EH (cell line): ENCODE data around the gene CARD11.
A peak's percentile ranks its signal among the peaks of the same experiment; 100 is the strongest.

Source experiments
- DNase-seq: peaks from one replicate; pipeline ENCODE4 v3.0.0-alpha.2; 2015; ENCODE audit warnings: low read depth

Gene CARD11

GRCh38 chr7:2905500-2905899 lies 138.2 kb downstream of the CARD11 start:
- DNase-seq = no peak

- DNase-seq = no peak
These were observed 138.6 kb downstream of the CARD11 start for GRCh38 chr7:2905027-2905426.

DNA sequence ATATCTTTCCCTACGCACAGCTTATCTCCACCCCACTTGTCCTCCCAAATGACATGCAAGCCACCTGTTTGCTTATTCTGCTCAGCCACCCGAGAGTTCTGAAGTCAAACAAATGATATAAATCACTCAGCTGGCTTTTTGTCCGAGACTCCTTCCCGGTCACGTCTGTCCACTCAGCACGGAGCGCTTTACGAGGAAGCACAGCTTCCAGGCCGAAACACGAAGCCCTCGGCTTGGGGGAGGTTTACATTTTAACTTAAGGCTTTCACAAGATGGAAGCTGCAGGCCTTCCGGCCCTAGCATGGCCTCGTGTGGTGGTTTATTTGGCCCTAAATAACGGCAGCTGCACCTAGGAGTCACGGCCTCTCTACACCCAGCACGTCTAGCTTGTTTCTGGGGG lies 139.5 kb downstream of the CARD11 start:
- DNase-seq = no peak

DNA sequence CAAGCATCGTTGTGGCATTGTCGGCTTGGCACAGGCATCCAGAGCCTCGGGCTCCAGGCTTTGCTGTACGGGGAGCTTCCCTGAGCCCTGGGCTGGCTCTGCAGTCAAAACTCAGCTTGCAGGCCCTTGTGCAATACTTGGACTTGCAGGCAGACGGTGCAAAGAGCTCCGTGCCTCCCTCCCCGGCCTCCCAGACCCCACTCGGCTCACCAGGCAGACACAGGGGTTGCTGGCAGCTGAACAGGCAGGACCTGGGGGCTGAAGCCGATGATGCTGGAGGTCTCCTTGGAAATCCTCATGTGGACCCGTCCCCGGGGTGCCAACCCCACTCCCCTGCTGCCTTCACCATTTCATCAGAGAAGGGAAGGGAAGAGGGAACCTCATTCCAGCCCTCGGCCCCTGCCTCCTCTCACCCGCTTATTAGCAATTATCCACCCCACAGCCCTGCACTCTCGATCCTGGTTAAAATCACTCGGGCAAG lies 139.9 kb downstream of the CARD11 start:
- no peak for DNase-seq

GRCh38 chr7:2897023-2897422 lies 146.6 kb downstream of the CARD11 start:
- no peak for DNase-seq

DNA sequence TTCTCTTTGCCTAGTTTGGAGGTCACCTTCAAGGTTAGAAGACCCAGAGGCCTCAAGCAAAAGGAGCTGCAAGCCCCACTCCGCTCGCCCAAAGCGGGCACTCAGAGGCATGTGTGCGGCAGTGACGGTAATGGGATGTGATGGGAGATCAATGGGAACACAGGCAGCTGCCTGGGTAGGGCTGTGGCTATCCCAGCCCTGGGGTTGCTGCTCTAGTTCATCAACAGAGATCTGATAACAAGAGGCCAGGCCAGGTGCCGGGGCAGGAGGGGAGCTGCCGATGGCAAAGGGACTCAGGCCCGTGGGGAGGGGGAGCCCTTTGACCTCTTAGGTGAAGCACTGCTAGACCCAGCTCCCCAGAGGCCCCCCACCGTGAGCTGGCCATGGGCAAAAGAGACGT lies 147.5 kb downstream of the CARD11 start:
- DNase-seq = no peak

DNA sequence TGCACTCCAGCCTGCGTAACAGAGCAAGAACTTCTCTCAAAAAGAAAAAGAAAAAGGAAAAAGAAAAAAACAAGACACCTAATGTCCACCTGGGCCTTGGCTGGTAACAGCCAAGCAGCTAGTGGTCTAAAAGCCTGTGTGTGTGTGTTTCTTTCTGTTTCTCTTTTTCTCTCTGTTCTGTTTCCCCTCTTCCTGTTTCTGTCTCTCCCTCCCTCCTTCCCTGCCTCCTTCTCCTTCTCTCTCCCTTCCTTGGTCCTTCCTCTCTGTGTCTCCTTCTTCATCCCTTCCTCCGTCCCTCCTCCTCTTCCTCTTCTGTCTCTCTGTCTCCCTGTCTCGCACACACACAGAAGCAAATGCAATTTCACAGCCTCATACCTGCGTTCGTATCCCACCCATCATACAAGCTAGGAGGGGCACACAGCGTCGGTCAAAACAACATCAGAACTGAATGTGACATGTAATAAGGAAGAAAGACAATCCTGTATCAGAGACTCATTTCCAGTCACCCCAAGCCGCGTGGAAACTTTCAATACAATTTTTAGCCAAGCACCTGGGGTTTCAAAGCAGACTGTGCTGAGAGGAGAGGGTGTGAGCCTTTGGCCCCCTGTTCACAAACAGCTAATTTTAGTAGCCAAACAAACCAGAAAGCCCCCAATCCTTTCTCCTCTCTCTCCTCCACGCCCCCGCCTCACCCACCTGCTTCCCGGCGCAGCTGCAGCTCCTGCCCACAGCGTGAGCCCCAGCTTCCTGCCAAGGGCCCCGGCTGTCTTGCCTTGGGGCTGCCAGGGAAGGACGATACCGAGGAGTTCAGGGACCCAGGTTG lies 149.3 kb downstream of the CARD11 start:
- no peak for DNase-seq

- DNase-seq = no peak
These were observed 150.2 kb downstream of the CARD11 start for GRCh38 chr7:2893411-2893861.

GRCh38 chr7:2892549-2892948 lies 151.1 kb downstream of the CARD11 start:
- DNase-seq = no peak

DNA sequence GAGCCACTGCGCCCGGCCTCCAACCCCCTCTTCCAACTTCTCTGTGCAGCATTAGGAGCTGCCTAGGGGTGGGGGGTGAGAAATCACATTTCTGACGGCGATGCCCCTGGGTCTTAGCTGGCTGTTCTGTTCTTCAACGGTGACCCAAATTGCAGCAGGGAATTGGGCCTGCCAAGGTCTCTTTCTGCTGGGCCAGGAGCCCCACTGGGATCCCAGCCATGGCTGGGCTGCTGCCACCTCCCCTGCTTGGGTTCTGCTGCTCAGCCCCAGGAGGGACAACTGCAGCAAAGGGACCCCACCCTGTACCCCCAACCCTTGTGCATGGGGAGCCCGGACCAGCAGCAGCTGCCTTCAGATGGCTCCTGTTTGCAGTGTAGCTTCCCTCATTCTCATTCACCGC lies 155.9 kb downstream of the CARD11 start:
- no peak for DNase-seq

DNA sequence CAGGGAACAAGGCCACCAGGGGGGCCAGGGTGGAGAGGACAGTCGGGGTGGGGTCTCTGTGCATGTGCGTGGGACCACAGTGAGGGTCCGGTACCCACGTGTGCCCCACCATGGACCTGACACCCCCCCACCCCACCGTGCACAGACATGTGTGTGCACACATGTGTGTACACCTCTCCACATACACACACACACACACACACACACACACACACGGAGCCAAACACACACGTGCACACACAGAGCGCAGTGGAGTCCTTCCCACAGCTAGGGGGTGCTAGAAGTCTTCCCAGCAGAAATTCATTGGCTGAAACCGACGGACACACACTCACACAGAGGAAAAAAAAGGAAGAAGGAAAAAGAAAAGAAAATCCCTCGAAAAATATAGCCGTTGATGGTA lies 156.8 kb downstream of the CARD11 start:
- DNase-seq = peak; percentile 56

DNA sequence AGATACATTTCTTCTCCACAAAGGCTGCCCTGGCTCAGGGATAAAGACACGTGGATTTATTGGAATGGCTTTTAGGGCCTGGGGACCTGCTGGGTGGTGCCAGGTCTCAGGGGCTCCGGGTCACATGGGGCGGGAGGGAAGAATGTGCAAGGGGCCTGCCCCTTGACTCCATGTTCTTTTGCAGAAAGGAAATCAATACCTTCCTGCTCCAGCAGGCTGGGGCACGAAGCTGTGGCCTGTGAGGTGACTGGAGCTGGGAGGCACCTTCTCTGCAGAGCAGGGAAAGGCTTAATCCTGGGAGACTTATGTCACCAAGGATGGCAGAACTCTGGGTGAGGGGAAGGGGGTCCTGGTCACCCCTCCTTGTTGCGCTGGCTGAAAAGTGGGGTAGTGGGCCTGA lies 157.3 kb downstream of the CARD11 start:
- no peak for DNase-seq

DNA sequence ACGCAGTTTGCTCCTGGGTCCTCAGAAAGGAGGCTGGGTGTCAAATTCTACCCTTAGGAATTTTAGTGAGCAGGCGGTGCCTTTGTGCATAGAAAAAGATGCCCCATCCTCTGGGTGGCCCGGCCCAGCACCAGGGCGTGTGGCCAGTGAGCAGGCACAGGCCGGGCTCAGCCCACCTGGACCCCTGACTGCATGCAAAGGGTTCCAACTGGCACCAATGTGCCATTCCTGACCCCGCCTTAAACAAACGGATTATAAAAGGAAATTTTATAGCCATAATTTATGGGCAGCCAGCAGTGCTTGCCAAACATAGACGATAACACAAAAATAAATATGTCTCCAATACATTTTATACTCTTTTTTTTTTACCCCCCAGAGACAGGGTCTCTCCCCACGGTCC lies 159.5 kb downstream of the CARD11 start:
- DNase-seq = no peak

DNA sequence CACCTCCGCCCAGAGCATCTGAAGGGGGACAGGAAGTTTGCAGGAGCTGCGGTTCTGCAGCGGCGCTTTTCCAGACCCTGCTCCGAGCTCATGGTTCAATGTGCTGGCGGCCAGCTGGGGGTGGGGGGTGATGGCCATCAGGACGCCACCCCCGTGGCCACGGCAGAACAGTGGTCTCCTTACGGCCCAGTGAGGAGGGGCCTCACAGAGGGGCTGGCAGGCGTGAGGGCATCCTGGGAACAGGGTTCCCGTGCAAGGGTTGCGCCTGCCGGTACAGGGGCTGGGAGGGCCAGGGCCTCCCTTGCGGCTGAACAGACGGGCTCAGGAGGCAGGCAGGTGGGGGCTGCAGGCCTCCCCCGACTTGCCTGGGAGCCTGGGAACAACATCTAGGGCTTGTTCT lies 160.6 kb downstream of the CARD11 start:
- no peak for DNase-seq

DNA sequence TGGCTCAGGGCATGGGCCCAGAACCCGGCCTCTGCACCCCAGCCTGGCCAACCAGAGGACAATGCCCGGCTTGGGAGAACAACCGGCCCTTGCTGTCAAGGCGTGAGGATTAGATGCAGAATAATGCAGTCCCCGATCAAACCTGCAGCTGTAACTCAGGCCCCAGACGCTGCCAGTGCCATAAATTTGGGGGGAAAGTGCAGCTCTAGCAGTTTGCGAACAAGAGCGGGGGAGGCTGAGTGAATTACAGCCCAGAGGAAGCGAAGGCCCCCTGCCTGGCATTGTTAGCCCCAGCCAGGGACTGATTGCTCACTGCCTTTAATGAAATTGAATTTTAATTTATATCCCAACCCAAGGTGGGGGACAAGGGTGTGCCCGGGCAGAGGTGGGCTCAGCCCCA lies 161.6 kb downstream of the CARD11 start:
- no peak for DNase-seq

- no peak for DNase-seq
These were observed 162.7 kb downstream of the CARD11 start for GRCh38 chr7:2880874-2881533.

DNA sequence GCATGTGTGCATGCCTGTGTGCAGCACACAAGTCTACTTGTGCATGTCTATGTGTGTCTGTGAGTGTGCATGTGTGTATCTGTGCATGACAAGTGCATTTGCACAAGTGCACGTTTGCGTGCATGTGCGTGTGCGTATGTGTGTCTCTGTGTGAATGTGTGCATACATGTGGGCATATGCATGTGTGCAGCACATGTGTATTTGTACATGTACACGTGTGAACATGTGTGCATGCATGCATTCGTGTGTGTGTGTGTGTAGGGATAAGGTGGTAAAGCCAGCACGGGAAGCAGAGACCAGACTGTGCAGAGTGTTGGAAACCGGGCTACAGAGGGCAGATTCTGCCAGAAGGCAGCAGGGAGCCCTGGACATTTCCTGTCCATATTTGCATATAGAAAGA lies 163.6 kb downstream of the CARD11 start:
- no peak for DNase-seq

- DNase-seq = no peak
These were observed 164.3 kb downstream of the CARD11 start for GRCh38 chr7:2879354-2879753.

GRCh38 chr7:2878306-2878705 lies 165.4 kb downstream of the CARD11 start:
- no peak for DNase-seq

DNA sequence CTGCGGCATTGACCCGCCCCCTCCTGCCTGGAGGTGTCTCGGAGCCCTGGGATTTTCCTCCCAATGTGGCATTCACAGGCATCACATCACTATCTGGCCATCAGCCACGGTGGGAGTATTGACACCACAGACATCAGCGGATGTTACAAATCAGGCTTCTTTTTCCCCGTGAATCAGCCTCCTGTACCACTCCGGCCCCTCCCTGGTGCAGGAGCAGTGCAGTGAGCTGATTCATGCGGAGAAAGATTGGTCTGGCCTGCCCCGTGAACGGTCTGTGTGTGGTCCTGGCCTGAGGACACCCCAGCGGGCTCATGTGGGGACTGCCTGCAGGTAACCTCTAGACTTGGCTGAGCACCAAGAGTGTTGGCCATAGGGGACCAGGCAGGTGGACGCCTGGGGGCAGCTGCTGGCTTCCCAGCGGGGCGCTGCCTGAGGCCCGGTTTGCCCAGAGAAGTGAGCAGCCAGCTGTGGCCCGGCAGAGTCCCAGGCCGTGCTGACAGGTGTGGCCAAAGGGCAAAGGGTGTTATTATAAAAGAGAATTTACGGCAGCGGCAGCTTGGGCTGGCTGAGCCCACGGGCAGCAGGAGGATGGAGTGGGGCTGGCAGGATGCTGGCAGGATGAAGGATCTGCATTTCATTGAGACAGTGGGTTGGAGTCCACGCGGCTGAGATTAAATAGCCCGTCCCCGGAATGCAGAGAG lies 167.5 kb downstream of the CARD11 start:
- DNase-seq = peak; percentile 51

DNA sequence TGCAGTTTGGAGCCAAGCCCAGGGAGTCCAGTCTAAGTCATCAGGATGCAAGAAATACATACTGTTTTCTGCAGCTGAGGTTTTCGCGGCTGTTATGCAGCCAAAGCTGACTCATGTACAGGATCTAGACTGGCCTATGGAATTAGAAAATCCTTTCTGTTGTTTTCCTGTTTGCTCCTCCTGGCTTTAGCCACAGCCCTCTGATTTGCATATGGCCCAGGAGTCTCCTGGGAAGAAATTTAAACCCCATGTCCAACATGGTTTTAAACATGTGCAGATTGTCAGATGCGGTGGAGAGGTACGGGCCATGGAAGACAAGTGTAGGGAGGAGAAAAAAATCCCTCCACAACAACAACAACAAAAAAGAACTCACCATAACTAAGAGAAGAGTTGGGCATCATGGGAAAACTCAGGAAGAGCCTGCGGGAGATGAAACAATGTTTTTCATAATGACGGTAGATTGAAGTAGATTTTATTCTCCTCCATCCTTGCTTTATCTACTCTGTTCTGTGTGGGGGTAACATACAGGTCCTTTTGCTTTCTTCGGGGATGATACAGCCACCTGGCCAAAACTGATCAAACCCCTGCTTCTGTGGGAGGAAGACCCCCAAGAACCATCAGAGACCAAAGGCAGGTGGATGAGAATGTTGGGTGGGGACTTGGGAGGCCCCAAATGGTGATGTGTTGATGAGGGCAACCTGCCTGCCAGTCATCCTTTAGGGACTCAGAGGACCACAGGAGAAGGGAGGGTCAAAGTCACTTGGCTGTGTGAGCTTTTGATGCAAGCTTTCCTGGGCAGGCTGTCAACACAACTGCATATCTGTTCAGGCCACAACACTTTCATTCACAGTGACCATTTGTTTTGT lies 169.7 kb downstream of the CARD11 start:
- DNase-seq = peak; percentile 91

DNA sequence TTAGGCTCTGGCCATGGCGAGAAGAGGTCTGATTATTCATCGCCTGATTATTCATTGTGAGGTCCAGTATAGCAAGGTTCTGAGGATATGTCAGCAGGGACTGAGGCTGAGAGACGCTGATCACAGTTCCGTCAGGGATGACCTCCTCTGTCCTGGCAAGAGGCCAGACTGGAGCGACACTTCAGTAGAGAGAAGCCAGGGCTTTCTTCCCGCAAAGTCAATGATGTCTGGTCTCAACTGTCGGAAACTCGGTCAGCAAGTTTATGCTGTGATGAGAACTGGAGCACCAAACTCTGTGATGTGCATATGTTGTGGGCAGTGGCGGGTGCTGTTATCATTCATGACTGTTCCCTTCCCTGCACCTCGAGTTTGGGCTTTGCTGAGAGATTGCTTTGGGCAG lies 170.5 kb downstream of the CARD11 start:
- no peak for DNase-seq
